ENCODE results near the gene SPC24.
"Not testable (repeated sequence)": the region's sequence is repeated elsewhere in the genome, so short reads cannot be mapped to it uniquely, and the experiment has no call there.

SPC24 gene

GRCh38 chr19:11123114-11123513 lies 32.5 kb downstream of the SPC24 start:
- no peak for DNase-seq

GRCh38 chr19:11121963-11122362 lies 33.6 kb downstream of the SPC24 start:
- DNase-seq = not testable (repeated sequence)

- DNase-seq = no peak
Observed at GRCh38 chr19:11116507-11116906, 39.1 kb downstream of the SPC24 start.

GRCh38 chr19:11115895-11116446 lies 39.6 kb downstream of the SPC24 start:
- no peak for DNase-seq

GRCh38 chr19:11115042-11115441 lies 40.5 kb downstream of the SPC24 start:
- no peak for DNase-seq

- no peak for DNase-seq
Observed at GRCh38 chr19:11113140-11113708, 42.4 kb downstream of the SPC24 start.

GRCh38 chr19:11111771-11112144 lies 43.8 kb downstream of the SPC24 start:
- DNase-seq = no peak

GRCh38 chr19:11111117-11111770 lies 44.3 kb downstream of the SPC24 start:
- no peak for DNase-seq

- DNase-seq = no peak
Observed at GRCh38 chr19:11108746-11109145, 46.8 kb downstream of the SPC24 start.

- no peak for DNase-seq
Observed at GRCh38 chr19:11106477-11106876, 49.1 kb downstream of the SPC24 start.

GRCh38 chr19:11105014-11105636 lies 50.5 kb downstream of the SPC24 start:
- no peak for DNase-seq

GRCh38 chr19:11103667-11104066 lies 51.9 kb downstream of the SPC24 start:
- DNase-seq = not testable (repeated sequence)

GRCh38 chr19:11102944-11103343 lies 52.6 kb downstream of the SPC24 start:
- no peak for DNase-seq

- DNase-seq = no peak
Observed at GRCh38 chr19:11101057-11101456, 54.5 kb downstream of the SPC24 start.

- no peak for DNase-seq
Observed at GRCh38 chr19:11100049-11100448, 55.5 kb downstream of the SPC24 start.

GRCh38 chr19:11098861-11099260 lies 56.7 kb downstream of the SPC24 start:
- DNase-seq = no peak

GRCh38 chr19:11098327-11098726 lies 57.3 kb downstream of the SPC24 start:
- DNase-seq = no peak

- not testable (repeated sequence) for DNase-seq
Observed at GRCh38 chr19:11097367-11097766, 58.2 kb downstream of the SPC24 start.

- peak; percentile 71 for DNase-seq
Observed at GRCh38 chr19:11096210-11096841, 59.3 kb downstream of the SPC24 start.

Measured in fibroblast of skin of right quadriceps (primary cell).